ENCODE measurements around the gene GPR17. TPM values are rescaled to one million over a fixed set of nuclear protein-coding genes. Genes with fewer than 3 reads are reported as not detected.

The GPR17 gene
- total and polyA plus RNA-seq, 2 experiments from 2014 or later: not detected

- Mint-ChIP-seq H3K27ac (no peak overlapping the region), H3K36me3 (ENCODE audit: low read depth) (no peaks in the 10 kb centered on the region), H3K4me3 (no peak overlapping the region), H3K4me1 (peaks cover 3% of the 10 kb centered on the region; the same call in 2 of the 3 replicates), H3K27me3 (ENCODE audit: insufficient read depth, low read depth, poor library complexity) (peaks cover 1% of the 10 kb centered on the region), H3K9me3 (no peaks in the 10 kb centered on the region)
- no peaks in the 10 kb centered on the region for H3K9me2 ChIP-seq (ENCODE audit: insufficient read depth)
- H3K4me2 ChIP-seq: no peak overlapping the region
- no peaks in the 10 kb centered on the region for H4K20me1 ChIP-seq (replicated peaks; ENCODE audit: insufficient read depth)
- TF ChIP-seq REST (IDR thresholded peaks at IDR 0.05; ENCODE audit: unreplicated experiment) (no peak), CREB1 (CRISPR knock-in tag; IDR thresholded peaks at IDR 0.05; ENCODE audit: low read depth) (no peak), NANOG (IDR thresholded peaks at IDR 0.05; ENCODE audit: borderline replicate concordance) (no peak), ZNF462 (CRISPR knock-in tag; IDR thresholded peaks at IDR 0.05) (no peak)
- ATAC-seq: no peak
- H3K36me3 ChIP-seq (ENCODE audit: insufficient read depth): no peaks in the 10 kb centered on the region
- H3K4me3 ChIP-seq: no peak overlapping the region
- DNase-seq (ENCODE audit: low spot score): no peak
- no peak overlapping the region for H2AFZ ChIP-seq
- no peak overlapping the region for H3K27ac ChIP-seq (ENCODE audit: low read depth)
- no peaks in the 10 kb centered on the region for H3K27me3 ChIP-seq (ENCODE audit: insufficient read depth)
- no peaks in the 10 kb centered on the region for H3F3A ChIP-seq (replicated peaks; ENCODE audit: low read depth)
- H3K4me1 ChIP-seq (ENCODE audit: insufficient read depth): no peaks in the 10 kb centered on the region
- H3K79me2 ChIP-seq (replicated peaks; ENCODE audit: insufficient read depth): no peaks in the 10 kb centered on the region
Measured at GRCh38 chr2:127629637-127630036, 16.3 kb upstream of the GPR17 start.

Data from GM23338 (cell line).